HepG2 (cell line): ENCODE data around the gene CAMSAP3. TPM values are rescaled to one million over a fixed set of nuclear protein-coding genes. Genes with fewer than 3 reads are reported as not detected.

Experiments used
- ATAC-seq: fragments of 200-7000 bp; cut with Tn5 transposase; 3 replicates; pipeline ENCODE4 v1.9.1; 2020; ENCODE audit warnings: mild to moderate bottlenecking, moderate library complexity
- BruUV-seq: library from RNA; stranded (reverse); fragments of 400-500 nt; replicated peaks from 2 replicates; lab custom pipeline; 2021; lab: Mats Ljungman, UMichigan
- CTCF ChIA-PET: fragments of 300-600 bp; formaldehyde crosslinking; extraction: SDS; loops from one replicate; lab custom pipeline; 2021; ENCODE audit warnings: low total read pairs, inconsistent platforms, low intra/inter-chr PET ratio; lab: Yijun Ruan, JAX
- POLR2A ChIA-PET: fragments of 350-600 bp; sonication (Branson Sonifier 250); formaldehyde crosslinking; loops from one replicate; lab custom pipeline; 2020; ENCODE audit warnings: antibody characterized with exemption, inconsistent platforms; lab: Yijun Ruan, JAX
- DNase-seq: peaks from one replicate; pipeline ENCODE4 v3.0.0-alpha.2; 2015; ENCODE audit warnings: low spot score
- FAIRE-seq: peaks from 3 replicates; lab custom pipeline; 2011; peaks lifted over from hg19 to GRCh38; lab: Jason Lieb, UNC
- H2AFZ ChIP-seq: one replicate; pipeline ENCODE4 v1.6.1; 2011; ENCODE audit warnings: low read length, inconsistent platforms
- H3K27ac ChIP-seq: fragments of 300-600 bp; 3 replicates; pipeline ENCODE4 v1.8.0; 2011; ENCODE audit warnings: mixed run types, mild to moderate bottlenecking, mixed read lengths, low read length, inconsistent platforms; ENCODE audit not compliant: insufficient read depth; ENCODE audit errors: extremely low read length
- H3K27me3 ChIP-seq, 2 experiments: fragments of 200-600 bp in 1 of 2; 2 replicates in 1 of 2; 3 replicates in 1 of 2; pipeline versions ENCODE4 v1.6.0 to v1.8.0; 2011; ENCODE audit warnings: low read length in 2 of 2, mild to moderate bottlenecking in 2 of 2, moderate library complexity in 2 of 2, inconsistent platforms in 1 of 2; ENCODE audit not compliant: insufficient read depth in 2 of 2, control insufficient read depth in 1 of 2
- H3K36me3 ChIP-seq, 2 experiments: fragments of 200-600 bp in 1 of 2; replicated peaks in 1 of 2; 2 replicates in 1 of 2; 3 replicates in 1 of 2; pipeline versions ENCODE4 v1.5.1 to v1.8.0; 2011; ENCODE audit warnings: low read length in 2 of 2, inconsistent platforms in 1 of 2; ENCODE audit not compliant: insufficient read depth in 2 of 2, control insufficient read depth in 1 of 2
- H3K4me1 ChIP-seq: 2 replicates; pipeline ENCODE4 v1.5.1; 2012; ENCODE audit warnings: low read length, inconsistent platforms; ENCODE audit not compliant: insufficient read depth
- H3K4me2 ChIP-seq: 2 replicates; pipeline ENCODE4 v1.6.0; 2011; ENCODE audit warnings: low read depth, low read length, inconsistent platforms
- H3K4me3 ChIP-seq, 3 experiments: fragments of 200-600 bp in 1 of 3; sonication (generic), shearing (Covaris generic) in 1 of 3; replicated peaks in 1 of 3; 2 replicates each; pipeline ENCODE4 v1.5.1; 2011 to 2016; ENCODE audit warnings: low read length in 3 of 3, inconsistent platforms in 2 of 3, low read depth in 2 of 3, mild to moderate bottlenecking in 2 of 3, control low read depth in 1 of 3, mixed read lengths in 1 of 3; ENCODE audit not compliant: insufficient read depth in 1 of 3
- H3K79me2 ChIP-seq: one replicate; pipeline ENCODE4 v1.6.1; 2011; ENCODE audit warnings: low read length, inconsistent platforms; ENCODE audit not compliant: insufficient read depth
- H3K9ac ChIP-seq: 2 replicates; pipeline ENCODE4 v1.6.0; 2011; ENCODE audit warnings: mild to moderate bottlenecking, low read depth, low read length, inconsistent platforms; ENCODE audit not compliant: insufficient read depth
- H3K9me3 ChIP-seq: 2 replicates; pipeline ENCODE4 v1.5.1; 2012; ENCODE audit warnings: mild to moderate bottlenecking, low read length
- H4K20me1 ChIP-seq: 2 replicates; pipeline ENCODE4 v1.6.0; 2011; ENCODE audit warnings: inconsistent platforms, mild to moderate bottlenecking, low read length, moderate library complexity; ENCODE audit not compliant: insufficient read depth
- ATF7-NPFF ChIP-seq: sonication (generic); formaldehyde crosslinking; IDR thresholded peaks from 2 replicates; pipeline ENCODE4 v1.8.1; 2023; ENCODE audit warnings: mild to moderate bottlenecking, low read depth, missing genetic modification reagents, moderate library complexity
- GABPA ChIP-seq, 2 experiments: IDR thresholded peaks; 2 replicates each; pipeline ENCODE4 v1.6.1; 2011 to 2016; ENCODE audit warnings: low read depth in 2 of 2, low read length in 1 of 2, missing biosample characterization in 1 of 2, missing genetic modification characterization in 1 of 2
- JUN ChIP-seq: sonication (generic); formaldehyde crosslinking; IDR thresholded peaks from 2 replicates; pipeline ENCODE4 v1.4.0; 2020; ENCODE audit warnings: mild to moderate bottlenecking, missing genetic modification reagents
- LCORL ChIP-seq, 2 experiments: fragments of 450-650 bp in 1 of 2; sonication (generic) in 1 of 2; formaldehyde crosslinking in 1 of 2; IDR thresholded peaks; 2 replicates each; pipeline versions ENCODE4 v1.5.0 to v1.6.1; 2017 to 2020; ENCODE audit warnings: antibody characterized with exemption in 1 of 2, missing genetic modification reagents in 1 of 2
- NR2F2 ChIP-seq: IDR thresholded peaks from 2 replicates; pipeline ENCODE4 v1.6.1; 2012; ENCODE audit warnings: low read depth, inconsistent platforms, borderline replicate concordance
- POLR2A ChIP-seq, 2 experiments: IDR thresholded peaks; 2 replicates each; pipeline ENCODE4 v1.6.1; 2011; ENCODE audit warnings: low read depth in 2 of 2, low read length in 2 of 2, mild to moderate bottlenecking in 1 of 2, moderate library complexity in 1 of 2; ENCODE audit not compliant: insufficient read depth in 1 of 2
- SMARCC2 ChIP-seq: fragments of 450-650 bp; IDR thresholded peaks from 2 replicates; pipeline ENCODE4 v1.6.1; 2017; ENCODE audit warnings: antibody characterized with exemption, mild to moderate bottlenecking
- SMYD3 ChIP-seq: sonication (generic); formaldehyde crosslinking; IDR thresholded peaks from 2 replicates; pipeline ENCODE4 v1.8.1; 2023; ENCODE audit warnings: mild to moderate bottlenecking, missing genetic modification reagents
- SP4 ChIP-seq: sonication (generic); formaldehyde crosslinking; IDR thresholded peaks from 2 replicates; pipeline ENCODE4 v1.8.1; 2023; ENCODE audit warnings: mild to moderate bottlenecking, missing genetic modification reagents
- TP53 ChIP-seq: sonication (generic); formaldehyde crosslinking; conservative IDR thresholded peaks from 2 replicates; pipeline ENCODE4 v1.4.0; 2020; ENCODE audit warnings: missing genetic modification reagents
- ZNF326 ChIP-seq: sonication (generic); formaldehyde crosslinking; IDR thresholded peaks from 2 replicates; pipeline ENCODE4 v1.4.0; 2020; ENCODE audit warnings: missing genetic modification reagents, borderline replicate concordance
- ZNF44 ChIP-seq: sonication (generic); formaldehyde crosslinking; IDR thresholded peaks from 2 replicates; pipeline ENCODE4 v1.5.1; 2020; ENCODE audit warnings: mild to moderate bottlenecking, missing genetic modification reagents
- ZNF547 ChIP-seq: sonication (generic); formaldehyde crosslinking; IDR thresholded peaks from 2 replicates; pipeline ENCODE4 v1.5.1; 2020; ENCODE audit warnings: mild to moderate bottlenecking, missing genetic modification reagents
- ZNF563 ChIP-seq: sonication (generic); formaldehyde crosslinking; IDR thresholded peaks from 2 replicates; pipeline ENCODE4 v1.8.0; 2022; ENCODE audit warnings: mild to moderate bottlenecking, moderate library complexity, missing genetic modification reagents
- ZNF598 ChIP-seq: sonication (generic); formaldehyde crosslinking; IDR thresholded peaks from 2 replicates; pipeline ENCODE4 v1.5.1; 2020; ENCODE audit warnings: mild to moderate bottlenecking, missing genetic modification reagents, borderline replicate concordance
- ZNF761 ChIP-seq: sonication (generic); formaldehyde crosslinking; conservative IDR thresholded peaks from 2 replicates; pipeline ENCODE4 v1.4.0; 2020; ENCODE audit warnings: mild to moderate bottlenecking, missing genetic modification reagents
- ZSCAN9 ChIP-seq: IDR thresholded peaks from 2 replicates; pipeline ENCODE4 v1.6.1; 2016; ENCODE audit warnings: borderline replicate concordance
- WGBS: methylation state at CpG from one replicate; pipeline ENCODE4 v1.1.6; 2017; ENCODE audit warnings: low lambda C conversion rate; 5-methylcytosine and 5-hydroxymethylcytosine counted together
- in situ Hi-C: cut with HindIII; loops from 2 replicates; pipeline ENCODE4 v1.10.0; 2017; ENCODE audit warnings: low pct_unique_long_range_greater_than_20kb; ENCODE audit not compliant: extremely low pct_ligation_motif_present
- intact Hi-C: fragments of 100-400 bp; cut with micrococcal nuclease; formaldehyde crosslinking; loops from one replicate; pipeline ENCODE4 v1.10.0; 2022; ENCODE audit not compliant: unreplicated experiment
- polyA plus RNA-seq, 8 experiments: library from polyadenylated mRNA; depleted of rRNA in 3 of 8; stranded (reverse) in 7 of 8; unstranded in 1 of 8; fragments of >200 nt; fragmentation: Illumina TruSeq in 4 of 8; extraction: Trizol in 4 of 8; gene quantifications; 2 replicates each; pipeline versions ENCODE4 v1.2.1 to v1.2.3, GENCODE V29; 2011 to 2016; ENCODE audit warnings: low read depth in 4 of 8, missing spikeins in 1 of 8, mixed read lengths in 1 of 8; ENCODE audit not compliant: insufficient read depth in 1 of 8
- total RNA-seq, 5 experiments: library from RNA; depleted of rRNA; stranded (reverse); fragments of >200 nt; fragmentation: Illumina TruSeq; extraction: Trizol; gene quantifications; 2 replicates each; pipeline ENCODE4 v1.2.3, GENCODE V29; 2016; ENCODE audit warnings: low read depth in 1 of 5
- TF ChIP-seq, protein P1 (sequence below): sonication (generic); formaldehyde crosslinking; IDR thresholded peaks from 2 replicates; pipeline ENCODE4 v1.4.0; 2020; ENCODE audit warnings: missing genetic modification reagents, borderline replicate concordance
- TF ChIP-seq, protein P2 (sequence below): sonication (generic); formaldehyde crosslinking; IDR thresholded peaks from 2 replicates; pipeline ENCODE4 v1.8.0; 2022; ENCODE audit warnings: mild to moderate bottlenecking, missing genetic modification reagents, moderate library complexity
- TF ChIP-seq, protein P3 (sequence below): sonication (generic); formaldehyde crosslinking; IDR thresholded peaks from 2 replicates; pipeline ENCODE4 v1.9.0; 2021; ENCODE audit warnings: missing genetic modification reagents, borderline replicate concordance

CAMSAP3 gene
- total and polyA plus RNA-seq, 2 of the 13 experiments (the other 11 are each of a cell fraction or from before 2014, with no cell fraction given), result 10.8 to 11.8 TPM

DNA sequence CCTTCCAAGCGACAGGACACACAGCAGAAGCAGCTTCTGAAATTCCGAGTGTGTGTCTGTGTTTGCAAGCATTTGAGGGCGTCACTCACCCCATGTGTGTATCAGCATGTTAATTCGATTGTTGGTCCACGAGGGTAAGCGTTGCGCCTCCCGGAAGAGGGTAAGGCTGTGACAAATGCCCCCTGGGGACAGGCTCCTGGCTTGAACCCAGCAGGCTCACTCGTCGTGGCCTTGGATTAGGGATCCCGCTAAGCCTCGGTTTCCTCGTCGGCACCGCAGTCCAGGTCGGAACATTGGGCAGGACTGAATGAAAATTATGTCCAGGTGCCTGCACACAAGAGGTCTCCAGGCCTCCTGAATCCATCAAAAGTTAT is 40.6 kb downstream of the CAMSAP3 start:
- ChIA-PET POLR2A (interaction anchor here (1.0 kb wide), 1 partner anchor 41 kb away, joined by 5 read pairs; the partner anchor contains the start of gene CAMSAP3), CTCF (no interaction called here)
- peaks cover 0 to 1% of the 10 kb centered on the region in 2 experiments; a peak in 2 of 5 replicates for H3K36me3 ChIP-seq
- H3K4me3 ChIP-seq, result peak overlapping the region in 2 of 3 experiments; percentile 93 to 95; a peak in 3 of 6 replicates
- no peak for DNase-seq
- in situ Hi-C loops (no loop called here), intact Hi-C loops (no loop called here)
- TSS peak; percentile 53 for BruUV-seq
- peak overlapping the region; percentile 60 for H3K4me2 ChIP-seq
- ATAC-seq, result no peak
- H3K27me3 ChIP-seq, result no peaks in the 10 kb centered on the region; a peak in 1 of 5 replicates
- no peak overlapping the region for H3K27ac ChIP-seq
- H3K79me2 ChIP-seq, result peaks cover 7% of the 10 kb centered on the region
- H4K20me1 ChIP-seq, result no peaks in the 10 kb centered on the region; the same call in 1 of the 2 replicates
- WGBS, result 72% methylated on average over 16 of the region's 16 CpGs
- H3K4me1 ChIP-seq, result peaks cover 23% of the 10 kb centered on the region
- no peak overlapping the region for H2AFZ ChIP-seq
- FAIRE-seq, result no peak
- no peaks in the 10 kb centered on the region for H3K9me3 ChIP-seq
- no peak overlapping the region for H3K9ac ChIP-seq
- TF ChIP-seq LCORL (IDR thresholded peaks at IDR 0.05) (no peak), LCORL (CRISPR knock-in tag; IDR thresholded peaks at IDR 0.05) (no peak), ZNF44 (CRISPR knock-in tag) (0 out of 2 replicates have a peak, but pooled peaks have one; percentile 59), ZNF563 (CRISPR knock-in tag) (0 out of 2 replicates have a peak, but pooled peaks have one; percentile 4), SMARCC2 (no peak), SP4 (CRISPR knock-in tag) (no peak), ZNF326 (no peak), SMYD3 (CRISPR knock-in tag) (no peak), JUN (CRISPR knock-in tag) (no peak), ATF7-NPFF (CRISPR knock-in tag) (peak; percentile 14; the same call in 1 of the 2 replicates), ZNF598 (CRISPR knock-in tag) (0 out of 2 replicates have a peak, but pooled peaks have one; percentile 40), ZNF761 (CRISPR knock-in tag) (0 out of 2 replicates have a peak, but pooled peaks have one; percentile 2), ZNF547 (CRISPR knock-in tag) (peak; percentile 18; the same call in 1 of the 2 replicates), TP53 (CRISPR knock-in tag) (no peak), NR2F2 (no peak), ZSCAN9 (CRISPR knock-in tag) (no peak), GABPA (IDR thresholded peaks at IDR 0.05; ENCODE audit: low read depth, low read length) (no peak), GABPA (CRISPR knock-in tag; IDR thresholded peaks at IDR 0.05; ENCODE audit: low read depth) (no peak), POLR2A (IDR thresholded peaks at IDR 0.05; ENCODE audit: insufficient read depth in 1 of 2, low read depth in 2 of 2, low read length in 2 of 2) (no peak)
- TF ChIP-seq, protein P1, sequence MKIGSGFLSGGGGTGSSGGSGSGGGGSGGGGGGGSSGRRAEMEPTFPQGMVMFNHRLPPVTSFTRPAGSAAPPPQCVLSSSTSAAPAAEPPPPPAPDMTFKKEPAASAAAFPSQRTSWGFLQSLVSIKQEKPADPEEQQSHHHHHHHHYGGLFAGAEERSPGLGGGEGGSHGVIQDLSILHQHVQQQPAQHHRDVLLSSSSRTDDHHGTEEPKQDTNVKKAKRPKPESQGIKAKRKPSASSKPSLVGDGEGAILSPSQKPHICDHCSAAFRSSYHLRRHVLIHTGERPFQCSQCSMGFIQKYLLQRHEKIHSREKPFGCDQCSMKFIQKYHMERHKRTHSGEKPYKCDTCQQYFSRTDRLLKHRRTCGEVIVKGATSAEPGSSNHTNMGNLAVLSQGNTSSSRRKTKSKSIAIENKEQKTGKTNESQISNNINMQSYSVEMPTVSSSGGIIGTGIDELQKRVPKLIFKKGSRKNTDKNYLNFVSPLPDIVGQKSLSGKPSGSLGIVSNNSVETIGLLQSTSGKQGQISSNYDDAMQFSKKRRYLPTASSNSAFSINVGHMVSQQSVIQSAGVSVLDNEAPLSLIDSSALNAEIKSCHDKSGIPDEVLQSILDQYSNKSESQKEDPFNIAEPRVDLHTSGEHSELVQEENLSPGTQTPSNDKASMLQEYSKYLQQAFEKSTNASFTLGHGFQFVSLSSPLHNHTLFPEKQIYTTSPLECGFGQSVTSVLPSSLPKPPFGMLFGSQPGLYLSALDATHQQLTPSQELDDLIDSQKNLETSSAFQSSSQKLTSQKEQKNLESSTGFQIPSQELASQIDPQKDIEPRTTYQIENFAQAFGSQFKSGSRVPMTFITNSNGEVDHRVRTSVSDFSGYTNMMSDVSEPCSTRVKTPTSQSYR (CRISPR knock-in tag), result no peak
- TF ChIP-seq, protein P2, sequence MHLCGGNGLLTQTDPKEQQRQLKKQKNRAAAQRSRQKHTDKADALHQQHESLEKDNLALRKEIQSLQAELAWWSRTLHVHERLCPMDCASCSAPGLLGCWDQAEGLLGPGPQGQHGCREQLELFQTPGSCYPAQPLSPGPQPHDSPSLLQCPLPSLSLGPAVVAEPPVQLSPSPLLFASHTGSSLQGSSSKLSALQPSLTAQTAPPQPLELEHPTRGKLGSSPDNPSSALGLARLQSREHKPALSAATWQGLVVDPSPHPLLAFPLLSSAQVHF (CRISPR knock-in tag), result no peak
- TF ChIP-seq, protein P3, sequence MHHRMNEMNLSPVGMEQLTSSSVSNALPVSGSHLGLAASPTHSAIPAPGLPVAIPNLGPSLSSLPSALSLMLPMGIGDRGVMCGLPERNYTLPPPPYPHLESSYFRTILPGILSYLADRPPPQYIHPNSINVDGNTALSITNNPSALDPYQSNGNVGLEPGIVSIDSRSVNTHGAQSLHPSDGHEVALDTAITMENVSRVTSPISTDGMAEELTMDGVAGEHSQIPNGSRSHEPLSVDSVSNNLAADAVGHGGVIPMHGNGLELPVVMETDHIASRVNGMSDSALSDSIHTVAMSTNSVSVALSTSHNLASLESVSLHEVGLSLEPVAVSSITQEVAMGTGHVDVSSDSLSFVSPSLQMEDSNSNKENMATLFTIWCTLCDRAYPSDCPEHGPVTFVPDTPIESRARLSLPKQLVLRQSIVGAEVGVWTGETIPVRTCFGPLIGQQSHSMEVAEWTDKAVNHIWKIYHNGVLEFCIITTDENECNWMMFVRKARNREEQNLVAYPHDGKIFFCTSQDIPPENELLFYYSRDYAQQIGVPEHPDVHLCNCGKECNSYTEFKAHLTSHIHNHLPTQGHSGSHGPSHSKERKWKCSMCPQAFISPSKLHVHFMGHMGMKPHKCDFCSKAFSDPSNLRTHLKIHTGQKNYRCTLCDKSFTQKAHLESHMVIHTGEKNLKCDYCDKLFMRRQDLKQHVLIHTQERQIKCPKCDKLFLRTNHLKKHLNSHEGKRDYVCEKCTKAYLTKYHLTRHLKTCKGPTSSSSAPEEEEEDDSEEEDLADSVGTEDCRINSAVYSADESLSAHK (CRISPR knock-in tag), result no peak
